Measurements from ENCODE around the gene MARCHF3. TPM values are rescaled to one million over a fixed set of nuclear protein-coding genes. Genes with fewer than 3 reads are reported as not detected.

The MARCHF3 gene
- polyA plus RNA-seq, 2 of the 4 experiments (the other 2 are of a cell fraction) = 0.39 to 0.68 TPM

DNA sequence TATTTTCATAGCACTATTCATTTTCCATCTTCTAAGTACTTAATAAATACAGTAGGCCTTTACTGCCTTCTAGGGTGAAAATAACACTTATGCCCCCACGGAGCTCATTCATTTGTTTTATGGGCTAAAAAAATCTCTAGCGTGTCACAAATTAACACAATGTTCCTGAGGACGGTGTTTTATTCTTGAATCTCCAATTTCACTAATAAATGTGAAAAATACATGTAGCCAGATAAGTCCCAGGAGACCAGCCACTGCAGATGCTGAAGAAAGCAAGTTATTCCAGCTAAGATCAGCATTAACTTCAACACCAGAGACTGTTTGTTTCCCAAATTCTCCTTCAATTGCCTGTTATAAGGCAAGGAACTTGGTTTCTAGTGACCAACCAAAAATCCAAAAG lies 102.3 kb downstream of the MARCHF3 start:
- TF ChIP-seq JUNB (IDR thresholded peaks at IDR 0.05) (no peak), SREBF2 (IDR thresholded peaks at IDR 0.05) (no peak)
- TF ChIP-seq, protein P1, sequence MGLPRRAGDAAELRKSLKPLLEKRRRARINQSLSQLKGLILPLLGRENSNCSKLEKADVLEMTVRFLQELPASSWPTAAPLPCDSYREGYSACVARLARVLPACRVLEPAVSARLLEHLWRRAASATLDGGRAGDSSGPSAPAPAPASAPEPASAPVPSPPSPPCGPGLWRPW (IDR thresholded peaks at IDR 0.05) = no peak
- TF ChIP-seq, protein P2, sequence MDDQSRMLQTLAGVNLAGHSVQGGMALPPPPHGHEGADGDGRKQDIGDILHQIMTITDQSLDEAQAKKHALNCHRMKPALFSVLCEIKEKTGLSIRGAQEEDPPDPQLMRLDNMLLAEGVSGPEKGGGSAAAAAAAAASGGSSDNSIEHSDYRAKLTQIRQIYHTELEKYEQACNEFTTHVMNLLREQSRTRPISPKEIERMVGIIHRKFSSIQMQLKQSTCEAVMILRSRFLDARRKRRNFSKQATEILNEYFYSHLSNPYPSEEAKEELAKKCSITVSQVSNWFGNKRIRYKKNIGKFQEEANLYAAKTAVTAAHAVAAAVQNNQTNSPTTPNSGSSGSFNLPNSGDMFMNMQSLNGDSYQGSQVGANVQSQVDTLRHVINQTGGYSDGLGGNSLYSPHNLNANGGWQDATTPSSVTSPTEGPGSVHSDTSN (IDR thresholded peaks at IDR 0.05) = no peak
- H3K4me2 ChIP-seq = no peak overlapping the region
- ChIA-PET CTCF (no interaction called here), POLR2A (no interaction called here)
- ATAC-seq (no peak), FAIRE-seq (no peak), DNase-seq (ENCODE audit: low read depth in 1 of 2, low spot score in 1 of 2) (no peak)
- H3K27ac ChIP-seq = no peak overlapping the region
- H3K4me1 ChIP-seq = no peaks in the 10 kb centered on the region
- no peaks in the 10 kb centered on the region for H3K9me3 ChIP-seq
- WGBS (ENCODE audit: missing lambda C conversion rate) = 81% methylated on average over 3 of the region's 3 CpGs
- H3K4me3 ChIP-seq = no peak overlapping the region

DNA sequence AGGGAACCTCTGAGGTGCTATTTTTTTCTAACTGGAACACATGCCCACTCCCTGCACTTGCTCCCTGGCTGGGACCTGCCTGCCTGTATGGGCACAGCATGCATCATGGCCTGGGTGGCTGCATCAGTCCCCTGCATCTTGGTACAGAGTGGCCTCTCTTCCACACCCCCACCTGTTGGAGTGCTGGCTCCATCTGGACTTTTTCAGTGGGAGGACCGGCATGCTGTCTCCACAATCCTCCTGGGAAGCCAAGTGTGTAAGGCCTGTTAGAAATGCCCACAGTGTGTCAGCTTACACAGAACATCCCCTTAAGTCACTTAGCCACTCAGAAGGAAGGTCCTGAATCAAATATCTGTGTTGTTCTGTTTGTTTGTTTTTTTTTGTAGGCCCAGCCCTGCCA lies 102.9 kb downstream of the MARCHF3 start:
- ChIA-PET CTCF (no interaction called here), POLR2A (no interaction called here)
- no peak overlapping the region for H3K27ac ChIP-seq
- FAIRE-seq (no peak), ATAC-seq (no peak; a peak in 1 of 6 replicates), DNase-seq (ENCODE audit: low read depth in 1 of 2, low spot score in 1 of 2) (no peak)
- no peak overlapping the region for H3K4me3 ChIP-seq
- H3K4me2 ChIP-seq = no peak overlapping the region
- TF ChIP-seq TFCP2L1 (CRISPR knock-in tag; IDR thresholded peaks at IDR 0.05) (no peak), SMC3 (IDR thresholded peaks at IDR 0.05) (no peak), FOSB (CRISPR knock-in tag; IDR thresholded peaks at IDR 0.05) (no peak), HOXB5 (CRISPR knock-in tag; IDR thresholded peaks at IDR 0.05) (no peak), POLR2A (IDR thresholded peaks at IDR 0.05; ENCODE audit: low read length) (no peak)
- TF ChIP-seq, protein P3, sequence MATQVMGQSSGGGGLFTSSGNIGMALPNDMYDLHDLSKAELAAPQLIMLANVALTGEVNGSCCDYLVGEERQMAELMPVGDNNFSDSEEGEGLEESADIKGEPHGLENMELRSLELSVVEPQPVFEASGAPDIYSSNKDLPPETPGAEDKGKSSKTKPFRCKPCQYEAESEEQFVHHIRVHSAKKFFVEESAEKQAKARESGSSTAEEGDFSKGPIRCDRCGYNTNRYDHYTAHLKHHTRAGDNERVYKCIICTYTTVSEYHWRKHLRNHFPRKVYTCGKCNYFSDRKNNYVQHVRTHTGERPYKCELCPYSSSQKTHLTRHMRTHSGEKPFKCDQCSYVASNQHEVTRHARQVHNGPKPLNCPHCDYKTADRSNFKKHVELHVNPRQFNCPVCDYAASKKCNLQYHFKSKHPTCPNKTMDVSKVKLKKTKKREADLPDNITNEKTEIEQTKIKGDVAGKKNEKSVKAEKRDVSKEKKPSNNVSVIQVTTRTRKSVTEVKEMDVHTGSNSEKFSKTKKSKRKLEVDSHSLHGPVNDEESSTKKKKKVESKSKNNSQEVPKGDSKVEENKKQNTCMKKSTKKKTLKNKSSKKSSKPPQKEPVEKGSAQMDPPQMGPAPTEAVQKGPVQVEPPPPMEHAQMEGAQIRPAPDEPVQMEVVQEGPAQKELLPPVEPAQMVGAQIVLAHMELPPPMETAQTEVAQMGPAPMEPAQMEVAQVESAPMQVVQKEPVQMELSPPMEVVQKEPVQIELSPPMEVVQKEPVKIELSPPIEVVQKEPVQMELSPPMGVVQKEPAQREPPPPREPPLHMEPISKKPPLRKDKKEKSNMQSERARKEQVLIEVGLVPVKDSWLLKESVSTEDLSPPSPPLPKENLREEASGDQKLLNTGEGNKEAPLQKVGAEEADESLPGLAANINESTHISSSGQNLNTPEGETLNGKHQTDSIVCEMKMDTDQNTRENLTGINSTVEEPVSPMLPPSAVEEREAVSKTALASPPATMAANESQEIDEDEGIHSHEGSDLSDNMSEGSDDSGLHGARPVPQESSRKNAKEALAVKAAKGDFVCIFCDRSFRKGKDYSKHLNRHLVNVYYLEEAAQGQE (IDR thresholded peaks at IDR 0.05) = no peak
- TF ChIP-seq, protein P4, sequence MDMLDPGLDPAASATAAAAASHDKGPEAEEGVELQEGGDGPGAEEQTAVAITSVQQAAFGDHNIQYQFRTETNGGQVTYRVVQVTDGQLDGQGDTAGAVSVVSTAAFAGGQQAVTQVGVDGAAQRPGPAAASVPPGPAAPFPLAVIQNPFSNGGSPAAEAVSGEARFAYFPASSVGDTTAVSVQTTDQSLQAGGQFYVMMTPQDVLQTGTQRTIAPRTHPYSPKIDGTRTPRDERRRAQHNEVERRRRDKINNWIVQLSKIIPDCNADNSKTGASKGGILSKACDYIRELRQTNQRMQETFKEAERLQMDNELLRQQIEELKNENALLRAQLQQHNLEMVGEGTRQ (IDR thresholded peaks at IDR 0.05) = no peak
- WGBS (ENCODE audit: missing lambda C conversion rate) = 83% methylated on average over 1 of the region's 1 CpG
- H3K9me3 ChIP-seq = no peaks in the 10 kb centered on the region
- H3K4me1 ChIP-seq = no peaks in the 10 kb centered on the region

DNA sequence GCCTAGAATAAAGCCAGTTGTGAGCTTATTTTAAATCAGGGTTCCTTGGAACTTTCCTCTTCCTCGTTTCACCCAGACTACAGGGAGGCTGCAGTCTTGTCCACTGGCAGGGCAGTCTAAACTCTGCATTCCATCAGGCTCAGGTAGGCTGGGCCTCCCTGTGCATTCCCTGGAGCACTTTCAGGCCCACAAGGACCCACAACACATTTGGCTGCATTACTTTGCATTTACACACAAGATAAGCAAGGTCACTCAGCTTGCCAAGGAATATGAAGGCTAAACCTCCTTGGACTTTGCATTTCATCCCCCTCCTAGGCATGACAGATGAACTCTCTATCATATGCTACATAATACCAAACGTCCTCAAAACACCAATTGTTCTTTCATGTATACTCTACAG lies 104.2 kb downstream of the MARCHF3 start:
- H3K4me2 ChIP-seq = no peak overlapping the region
- H3K27ac ChIP-seq = no peak overlapping the region
- DNase-seq (ENCODE audit: low read depth in 1 of 2, low spot score in 1 of 2) = no peak
- no peaks in the 10 kb centered on the region for H3K4me1 ChIP-seq
- TF ChIP-seq NPAS2 (CRISPR knock-in tag; IDR thresholded peaks at IDR 0.05; ENCODE audit: borderline replicate concordance) = no peak
- TF ChIP-seq, protein P2 (IDR thresholded peaks at IDR 0.05) = no peak
- TF ChIP-seq RCOR1 (IDR thresholded peaks at IDR 0.05; ENCODE audit: low read depth, low read length) = no peak
- no peak for TF ChIP-seq POLR2AphosphoS2 (conservative IDR thresholded peaks at IDR 0.05; ENCODE audit: low read length)
- TF ChIP-seq, protein P4 (IDR thresholded peaks at IDR 0.05) = no peak
- no peak for TF ChIP-seq FOSB (CRISPR knock-in tag; IDR thresholded peaks at IDR 0.05)
- TF ChIP-seq, protein P5, sequence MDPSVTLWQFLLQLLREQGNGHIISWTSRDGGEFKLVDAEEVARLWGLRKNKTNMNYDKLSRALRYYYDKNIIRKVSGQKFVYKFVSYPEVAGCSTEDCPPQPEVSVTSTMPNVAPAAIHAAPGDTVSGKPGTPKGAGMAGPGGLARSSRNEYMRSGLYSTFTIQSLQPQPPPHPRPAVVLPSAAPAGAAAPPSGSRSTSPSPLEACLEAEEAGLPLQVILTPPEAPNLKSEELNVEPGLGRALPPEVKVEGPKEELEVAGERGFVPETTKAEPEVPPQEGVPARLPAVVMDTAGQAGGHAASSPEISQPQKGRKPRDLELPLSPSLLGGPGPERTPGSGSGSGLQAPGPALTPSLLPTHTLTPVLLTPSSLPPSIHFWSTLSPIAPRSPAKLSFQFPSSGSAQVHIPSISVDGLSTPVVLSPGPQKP (IDR thresholded peaks at IDR 0.05; ENCODE audit: low read depth, low read length) = no peak
- no peak for TF ChIP-seq MAFK (IDR thresholded peaks at IDR 0.05; ENCODE audit: partially characterized antibody)
- no peak for TF ChIP-seq JUNB (IDR thresholded peaks at IDR 0.05)
- TF ChIP-seq CHD4 (IDR thresholded peaks at IDR 0.05; ENCODE audit: borderline replicate concordance) = no peak
- TF ChIP-seq SMC3 (IDR thresholded peaks at IDR 0.05) = no peak
- TF ChIP-seq ZNF302 (CRISPR knock-in tag; IDR thresholded peaks at IDR 0.05) = no peak
- no peak for TF ChIP-seq JUN (IDR thresholded peaks at IDR 0.05)
- TF ChIP-seq EHF (CRISPR knock-in tag; IDR thresholded peaks at IDR 0.05) = no peak
- TF ChIP-seq, protein P6, sequence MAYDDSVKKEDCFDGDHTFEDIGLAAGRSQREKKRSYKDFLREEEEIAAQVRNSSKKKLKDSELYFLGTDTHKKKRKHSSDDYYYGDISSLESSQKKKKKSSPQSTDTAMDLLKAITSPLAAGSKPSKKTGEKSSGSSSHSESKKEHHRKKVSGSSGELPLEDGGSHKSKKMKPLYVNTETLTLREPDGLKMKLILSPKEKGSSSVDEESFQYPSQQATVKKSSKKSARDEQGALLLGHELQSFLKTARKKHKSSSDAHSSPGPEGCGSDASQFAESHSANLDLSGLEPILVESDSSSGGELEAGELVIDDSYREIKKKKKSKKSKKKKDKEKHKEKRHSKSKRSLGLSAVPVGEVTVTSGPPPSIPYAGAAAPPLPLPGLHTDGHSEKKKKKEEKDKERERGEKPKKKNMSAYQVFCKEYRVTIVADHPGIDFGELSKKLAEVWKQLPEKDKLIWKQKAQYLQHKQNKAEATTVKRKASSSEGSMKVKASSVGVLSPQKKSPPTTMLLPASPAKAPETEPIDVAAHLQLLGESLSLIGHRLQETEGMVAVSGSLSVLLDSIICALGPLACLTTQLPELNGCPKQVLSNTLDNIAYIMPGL (CRISPR knock-in tag; IDR thresholded peaks at IDR 0.05; ENCODE audit: borderline replicate concordance) = no peak
- TF ChIP-seq KDM5A (IDR thresholded peaks at IDR 0.05) = no peak
- no peak for TF ChIP-seq HOXA7 (CRISPR knock-in tag; IDR thresholded peaks at IDR 0.05)
- FAIRE-seq = no peak
- POLR2A ChIA-PET = no interaction called here
- no peak overlapping the region for H3K4me3 ChIP-seq
- no peak for ATAC-seq
- no peaks in the 10 kb centered on the region for H3K9me3 ChIP-seq
- 18% methylated on average over 2 of the region's 2 CpGs for WGBS (ENCODE audit: missing lambda C conversion rate)
- CTCF ChIA-PET = interaction anchor here (0.5 to 1.4 kb wide), 3 partner anchors 9 to 334 kb away, joined by 3 read pairs; no protein-coding TSS in a partner anchor

All from A549 (cell line).